GM12878 (cell line): ENCODE data around the gene CLEC18B.

Experiments
- EP300 ChIP-seq, 2 experiments: fragments of 150-350 bp in 1 of 2; IDR thresholded peaks; 2 replicates each; pipeline ENCODE4 v1.6.1; 2011 to 2012; ENCODE audit warnings: low read depth in 2 of 2, low read length in 2 of 2, borderline replicate concordance in 1 of 2, improper control_type of control experiment in 1 of 2, inconsistent platforms in 1 of 2; ENCODE audit not compliant: control insufficient read depth in 1 of 2
- HDAC2 ChIP-seq: fragments of 200-600 bp; sonication (generic); IDR thresholded peaks from 2 replicates; pipeline ENCODE4 v1.6.1; 2017
- MYC ChIP-seq: IDR thresholded peaks from 2 replicates; pipeline ENCODE4 v1.6.1; 2011; ENCODE audit warnings: mild to moderate bottlenecking, low read length, moderate library complexity, inconsistent platforms; ENCODE audit not compliant: insufficient read depth, insufficient replicate concordance, insufficient read length, severe bottlenecking
- NFIC ChIP-seq: IDR thresholded peaks from 2 replicates; pipeline ENCODE4 v1.6.1; 2012; ENCODE audit warnings: low read depth, mild to moderate bottlenecking, inconsistent platforms, low read length, moderate library complexity
- POLR2A ChIP-seq: IDR thresholded peaks from 2 replicates; pipeline ENCODE4 v1.6.1; 2011; ENCODE audit warnings: low read depth, mild to moderate bottlenecking, low read length
- RBBP5 ChIP-seq: fragments of 200-600 bp; sonication (generic); conservative IDR thresholded peaks from 2 replicates; pipeline ENCODE4 v1.6.1; 2016
- SMC3 ChIP-seq: IDR thresholded peaks from 2 replicates; pipeline ENCODE4 v1.6.1; 2011; ENCODE audit warnings: low read length, improper control_type of control experiment, borderline replicate concordance
- SREBF2 ChIP-seq: IDR thresholded peaks from 2 replicates; pipeline ENCODE4 v1.6.1; 2012; ENCODE audit warnings: mild to moderate bottlenecking, low read length
- TAF1 ChIP-seq: IDR thresholded peaks from 2 replicates; pipeline ENCODE4 v1.6.1; 2011; ENCODE audit warnings: mild to moderate bottlenecking, low read depth, low read length, borderline replicate concordance
- TCF3 ChIP-seq: IDR thresholded peaks from 2 replicates; pipeline ENCODE4 v1.6.1; 2012; ENCODE audit warnings: low read depth, mild to moderate bottlenecking, low read length, borderline replicate concordance; ENCODE audit not compliant: insufficient read depth
- ZZZ3 ChIP-seq: IDR thresholded peaks from 2 replicates; pipeline ENCODE4 v1.6.1; 2011; ENCODE audit warnings: low read depth; ENCODE audit not compliant: control insufficient read depth, insufficient read length
- TF ChIP-seq, protein P1 (sequence below): IDR thresholded peaks from 2 replicates; pipeline ENCODE4 v1.6.1; 2012; ENCODE audit warnings: mild to moderate bottlenecking, low read depth, low read length
- TF ChIP-seq, protein P2 (sequence below), 3 experiments: IDR thresholded peaks in 2 of 3; conservative IDR thresholded peaks in 1 of 3; 2 replicates each; pipeline ENCODE4 v1.5.1; 2011; ENCODE audit warnings: low read depth in 3 of 3, low read length in 3 of 3, mild to moderate bottlenecking in 3 of 3, control low read depth in 2 of 3, moderate library complexity in 2 of 3, inconsistent platforms in 1 of 3, mixed read lengths in 1 of 3; ENCODE audit not compliant: control insufficient read depth in 2 of 3, insufficient read depth in 1 of 3; ENCODE audit errors: extremely low read depth in 1 of 3
- TF ChIP-seq, protein P3 (sequence below): IDR thresholded peaks from 2 replicates; pipeline ENCODE4 v1.6.1; 2012; ENCODE audit warnings: low read depth, low read length, improper control_type of control experiment

DNA sequence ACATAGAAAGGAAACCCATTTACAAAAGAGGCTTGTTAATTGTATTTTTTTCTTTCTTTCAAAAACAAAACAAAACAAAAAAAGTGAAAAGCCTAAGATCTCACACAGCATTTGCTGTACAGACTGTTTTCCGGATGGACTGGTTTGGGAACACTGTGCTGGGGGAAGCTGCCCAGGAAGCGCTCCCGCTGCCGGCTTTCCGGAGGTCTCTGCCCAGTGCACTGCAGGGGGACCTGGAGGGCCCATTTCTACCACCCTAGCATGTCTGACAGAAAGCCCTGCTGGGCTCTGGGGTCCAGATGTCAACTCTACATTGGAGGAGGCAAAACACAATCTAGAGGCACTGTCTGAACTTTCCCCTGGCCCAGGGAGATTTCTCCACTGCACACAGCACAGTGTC lies 26.3 kb upstream of the CLEC18B start:
- no peak for TF ChIP-seq MYC
- no peak for TF ChIP-seq TAF1
- TF ChIP-seq SREBF2: no peak
- TF ChIP-seq SMC3: no peak
- TF ChIP-seq, protein P1, sequence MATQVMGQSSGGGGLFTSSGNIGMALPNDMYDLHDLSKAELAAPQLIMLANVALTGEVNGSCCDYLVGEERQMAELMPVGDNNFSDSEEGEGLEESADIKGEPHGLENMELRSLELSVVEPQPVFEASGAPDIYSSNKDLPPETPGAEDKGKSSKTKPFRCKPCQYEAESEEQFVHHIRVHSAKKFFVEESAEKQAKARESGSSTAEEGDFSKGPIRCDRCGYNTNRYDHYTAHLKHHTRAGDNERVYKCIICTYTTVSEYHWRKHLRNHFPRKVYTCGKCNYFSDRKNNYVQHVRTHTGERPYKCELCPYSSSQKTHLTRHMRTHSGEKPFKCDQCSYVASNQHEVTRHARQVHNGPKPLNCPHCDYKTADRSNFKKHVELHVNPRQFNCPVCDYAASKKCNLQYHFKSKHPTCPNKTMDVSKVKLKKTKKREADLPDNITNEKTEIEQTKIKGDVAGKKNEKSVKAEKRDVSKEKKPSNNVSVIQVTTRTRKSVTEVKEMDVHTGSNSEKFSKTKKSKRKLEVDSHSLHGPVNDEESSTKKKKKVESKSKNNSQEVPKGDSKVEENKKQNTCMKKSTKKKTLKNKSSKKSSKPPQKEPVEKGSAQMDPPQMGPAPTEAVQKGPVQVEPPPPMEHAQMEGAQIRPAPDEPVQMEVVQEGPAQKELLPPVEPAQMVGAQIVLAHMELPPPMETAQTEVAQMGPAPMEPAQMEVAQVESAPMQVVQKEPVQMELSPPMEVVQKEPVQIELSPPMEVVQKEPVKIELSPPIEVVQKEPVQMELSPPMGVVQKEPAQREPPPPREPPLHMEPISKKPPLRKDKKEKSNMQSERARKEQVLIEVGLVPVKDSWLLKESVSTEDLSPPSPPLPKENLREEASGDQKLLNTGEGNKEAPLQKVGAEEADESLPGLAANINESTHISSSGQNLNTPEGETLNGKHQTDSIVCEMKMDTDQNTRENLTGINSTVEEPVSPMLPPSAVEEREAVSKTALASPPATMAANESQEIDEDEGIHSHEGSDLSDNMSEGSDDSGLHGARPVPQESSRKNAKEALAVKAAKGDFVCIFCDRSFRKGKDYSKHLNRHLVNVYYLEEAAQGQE: no peak
- TF ChIP-seq ZZZ3: no peak
- TF ChIP-seq POLR2A: no peak
- TF ChIP-seq, protein P2, sequence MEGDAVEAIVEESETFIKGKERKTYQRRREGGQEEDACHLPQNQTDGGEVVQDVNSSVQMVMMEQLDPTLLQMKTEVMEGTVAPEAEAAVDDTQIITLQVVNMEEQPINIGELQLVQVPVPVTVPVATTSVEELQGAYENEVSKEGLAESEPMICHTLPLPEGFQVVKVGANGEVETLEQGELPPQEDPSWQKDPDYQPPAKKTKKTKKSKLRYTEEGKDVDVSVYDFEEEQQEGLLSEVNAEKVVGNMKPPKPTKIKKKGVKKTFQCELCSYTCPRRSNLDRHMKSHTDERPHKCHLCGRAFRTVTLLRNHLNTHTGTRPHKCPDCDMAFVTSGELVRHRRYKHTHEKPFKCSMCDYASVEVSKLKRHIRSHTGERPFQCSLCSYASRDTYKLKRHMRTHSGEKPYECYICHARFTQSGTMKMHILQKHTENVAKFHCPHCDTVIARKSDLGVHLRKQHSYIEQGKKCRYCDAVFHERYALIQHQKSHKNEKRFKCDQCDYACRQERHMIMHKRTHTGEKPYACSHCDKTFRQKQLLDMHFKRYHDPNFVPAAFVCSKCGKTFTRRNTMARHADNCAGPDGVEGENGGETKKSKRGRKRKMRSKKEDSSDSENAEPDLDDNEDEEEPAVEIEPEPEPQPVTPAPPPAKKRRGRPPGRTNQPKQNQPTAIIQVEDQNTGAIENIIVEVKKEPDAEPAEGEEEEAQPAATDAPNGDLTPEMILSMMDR (IDR thresholded peaks at IDR 0.05 in 2 of 3, conservative IDR thresholded peaks at IDR 0.05 in 1 of 3; ENCODE audit: control insufficient read depth in 2 of 3, extremely low read depth in 1 of 3, insufficient read depth in 1 of 3, low read depth in 3 of 3, low read length in 3 of 3): no peak
- TF ChIP-seq RBBP5: no peak
- TF ChIP-seq, protein P3, sequence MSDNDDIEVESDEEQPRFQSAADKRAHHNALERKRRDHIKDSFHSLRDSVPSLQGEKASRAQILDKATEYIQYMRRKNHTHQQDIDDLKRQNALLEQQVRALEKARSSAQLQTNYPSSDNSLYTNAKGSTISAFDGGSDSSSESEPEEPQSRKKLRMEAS: no peak
- TF ChIP-seq EP300 (IDR thresholded peaks at IDR 0.05; ENCODE audit: borderline replicate concordance in 1 of 2, control insufficient read depth in 1 of 2, low read depth in 2 of 2, low read length in 2 of 2): no peak
- no peak for TF ChIP-seq NFIC
- no peak for TF ChIP-seq TCF3
- TF ChIP-seq HDAC2: no peak
